SK-MEL-5 (cell line): ENCODE measurements around the gene ZNF33B. TPM values are rescaled to one million over a fixed set of nuclear protein-coding genes. Genes with fewer than 3 reads are reported as not detected.
"Not testable (repeated sequence)": the region's sequence is repeated elsewhere in the genome, so short reads cannot be mapped to it uniquely, and the experiment has no call there.

Source experiments
- DNase-seq: peaks from one replicate; pipeline ENCODE4 v3.0.0-alpha.2; 2016; ENCODE audit warnings: low read depth, low spot score
- in situ Hi-C: cut with HindIII; loops from 2 replicates; pipeline ENCODE4 v1.10.0; 2016; ENCODE audit warnings: low sequenced_read_pairs, high pct_unique_total_duplicates, low pct_unique_long_range_greater_than_20kb
- polyA plus RNA-seq, 2 experiments: library from polyadenylated mRNA; depleted of rRNA; stranded (reverse); fragments of >200 nt; gene quantifications; 2 replicates each; pipeline ENCODE4 v1.2.3, GENCODE V29; 2015
- total RNA-seq: library from RNA; depleted of rRNA; stranded (reverse); fragments of >200 nt; shearing (Covaris generic); gene quantifications from 2 replicates; pipeline ENCODE4 v1.2.3, GENCODE V29; 2014; rRNA removed

The ZNF33B gene
- total RNA-seq = 7.8 and 12.3 TPM in 2 replicates
- polyA plus RNA-seq (2015; cell fraction: cytosol; rRNA removed) = 3.0 and 4.1 TPM in 2 replicates
- 16.1 and 31.3 TPM in 2 replicates for polyA plus RNA-seq (2015; cell fraction: nucleus; rRNA removed)

- peak; percentile 91 for DNase-seq
- in situ Hi-C loops = no loop called here
These were observed at the start of gene ZNF33B for GRCh38 chr10:42638055-42638820. ZNF33B (minus strand) TSS chr10:42638570; CDS start chr10:42636928, 1,642 bp downstream.

GRCh38 chr10:42684517-42684916 lies 46.1 kb upstream of the ZNF33B start:
- DNase-seq = no peak
- in situ Hi-C loops = no loop called here

- no peak for DNase-seq
- in situ Hi-C loops = no loop called here
These were observed 41.9 kb upstream of the ZNF33B start for GRCh38 chr10:42680267-42680666.

GRCh38 chr10:42665181-42665979 lies 27.0 kb upstream of the ZNF33B start:
- in situ Hi-C loops, DNase-seq: not testable (repeated sequence)

- in situ Hi-C loops = no loop called here
- DNase-seq = no peak
These were observed 16.0 kb upstream of the ZNF33B start for GRCh38 chr10:42654419-42654818.

GRCh38 chr10:42652858-42653257 lies 14.5 kb upstream of the ZNF33B start:
- no peak for DNase-seq
- in situ Hi-C loops = no loop called here

- no peak for DNase-seq
- in situ Hi-C loops = no loop called here
These were observed 12.0 kb upstream of the ZNF33B start for GRCh38 chr10:42650374-42650773.

GRCh38 chr10:42648512-42648911 lies 10.1 kb upstream of the ZNF33B start:
- no peak for DNase-seq
- in situ Hi-C loops = no loop called here

GRCh38 chr10:42646687-42647640 lies 8.6 kb upstream of the ZNF33B start:
- no peak for DNase-seq
- in situ Hi-C loops = no loop called here

- no peak for DNase-seq
- in situ Hi-C loops = no loop called here
These were observed 7.8 kb upstream of the ZNF33B start for GRCh38 chr10:42646214-42646613.

GRCh38 chr10:42645516-42645915 lies 7.1 kb upstream of the ZNF33B start:
- in situ Hi-C loops = no loop called here

GRCh38 chr10:42645103-42645502 lies 6.7 kb upstream of the ZNF33B start:
- in situ Hi-C loops = no loop called here

More at GRCh38 chr10:42645516-42645915, 7.1 kb upstream of the ZNF33B start:
- no peak for DNase-seq

GRCh38 chr10:42640610-42641229 lies 2.4 kb upstream of the ZNF33B start:
- in situ Hi-C loops = no loop called here

More at GRCh38 chr10:42645103-42645502, 6.7 kb upstream of the ZNF33B start:
- no peak for DNase-seq

GRCh38 chr10:42638821-42639270 lies 476 bp upstream of the ZNF33B start:
- in situ Hi-C loops = no loop called here

More at GRCh38 chr10:42640610-42641229, 2.4 kb upstream of the ZNF33B start:
- DNase-seq = no peak

GRCh38 chr10:42637648-42638054 lies 719 bp downstream of the ZNF33B start:
- in situ Hi-C loops = no loop called here

More at GRCh38 chr10:42638821-42639270, 476 bp upstream of the ZNF33B start:
- no peak for DNase-seq

GRCh38 chr10:42637142-42637541 lies 1.2 kb downstream of the ZNF33B start:
- DNase-seq = no peak
- in situ Hi-C loops = no loop called here

More at GRCh38 chr10:42637648-42638054, 719 bp downstream of the ZNF33B start:
- DNase-seq = no peak

- in situ Hi-C loops = no loop called here
- no peak for DNase-seq
These were observed 3.3 kb downstream of the ZNF33B start for GRCh38 chr10:42635098-42635497.
